Non-pigmented ciliary epithelial cell (primary cell): ENCODE data around the gene URGCP.
"Not testable (repeated sequence)": the region's sequence is repeated elsewhere in the genome, so short reads cannot be mapped to it uniquely, and the experiment has no call there.

ENCODE experiments used
- DNase-seq: peaks from one replicate; pipeline ENCODE4 v3.0.0-alpha.2; 2010; ENCODE audit warnings: low read depth

URGCP gene

GRCh38 chr7:43834463-43835251 is 71.7 kb downstream of the URGCP start:
- DNase-seq = no peak

- not testable (repeated sequence) for DNase-seq
Measured at GRCh38 chr7:43830917-43831316, 75.5 kb downstream of the URGCP start.
